ENCODE data around the gene FANK1.
"Not testable (repeated sequence)": the region's sequence is repeated elsewhere in the genome, so short reads cannot be mapped to it uniquely, and the experiment has no call there.

- TF ChIP-seq POLR2A, POLR2AphosphoS5 (IDR thresholded peaks at IDR 0.05; ENCODE audit: low read depth, low read length): not testable (repeated sequence)
Measured at GRCh38 chr10:125895130-125896087, 955 bp upstream of the FANK1 start.
